ENCODE measurements around the gene PLCD3.
"Not testable (repeated sequence)": the region's sequence is repeated elsewhere in the genome, so short reads cannot be mapped to it uniquely, and the experiment has no call there.

PLCD3 gene

GRCh38 chr17:45135192-45135977 is 3.1 kb upstream of the PLCD3 start, which contains the start of gene ACBD4:
ACBD4 (plus strand) TSS chr17:45135687; CDS start chr17:45136145, 458 bp downstream.
- peak; percentile 94 to 97 (median 94) for DNase-seq (ENCODE audit: low read depth in 3 of 3)

DNA sequence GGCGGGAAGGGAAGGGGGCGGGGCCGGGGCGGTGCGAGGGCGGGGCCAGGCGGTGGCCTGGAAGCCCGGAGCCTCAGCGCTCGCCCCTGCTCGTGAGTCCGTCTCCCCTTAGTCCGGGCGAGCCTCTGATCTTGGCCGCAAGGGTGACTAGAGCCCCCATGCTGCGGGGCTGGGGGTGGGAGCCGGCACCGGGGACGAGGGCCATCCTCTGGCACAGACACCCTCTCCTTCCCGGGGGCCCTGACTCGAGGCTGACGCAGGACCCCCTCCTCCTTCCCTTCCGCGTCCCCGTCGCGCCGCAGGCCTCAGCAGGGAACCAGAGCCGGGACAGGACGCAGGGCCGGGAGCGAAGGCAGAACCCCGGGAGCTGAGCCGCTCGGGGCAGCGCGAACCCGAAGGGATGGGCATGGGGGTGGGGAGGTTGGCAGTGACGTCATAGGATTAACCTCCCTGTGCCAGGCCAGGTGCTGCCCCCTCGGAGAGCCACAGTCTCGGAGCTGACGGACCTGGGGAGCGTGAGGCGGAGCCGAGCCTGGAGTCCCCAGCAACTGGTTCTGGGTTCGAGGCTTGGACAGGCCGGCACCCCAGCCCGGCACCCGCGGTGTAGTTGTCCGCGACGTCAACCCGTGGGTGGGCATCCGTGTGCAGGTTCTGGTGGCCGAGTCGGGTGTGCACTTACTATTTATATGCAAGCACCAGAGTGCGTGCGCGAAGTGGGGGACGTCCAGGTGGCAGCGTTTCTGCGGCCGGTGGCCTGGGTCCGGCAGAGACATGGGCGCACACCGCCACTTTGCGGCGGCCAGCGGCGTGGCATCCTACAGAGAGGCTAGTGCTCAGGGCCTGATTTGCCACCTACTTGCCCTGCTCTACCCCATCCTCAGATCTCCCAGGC is 503 bp upstream of the PLCD3 start:
- DNase-seq (ENCODE audit: low read depth in 3 of 3), result peak; percentile 40 to 65 (median 48)

DNA sequence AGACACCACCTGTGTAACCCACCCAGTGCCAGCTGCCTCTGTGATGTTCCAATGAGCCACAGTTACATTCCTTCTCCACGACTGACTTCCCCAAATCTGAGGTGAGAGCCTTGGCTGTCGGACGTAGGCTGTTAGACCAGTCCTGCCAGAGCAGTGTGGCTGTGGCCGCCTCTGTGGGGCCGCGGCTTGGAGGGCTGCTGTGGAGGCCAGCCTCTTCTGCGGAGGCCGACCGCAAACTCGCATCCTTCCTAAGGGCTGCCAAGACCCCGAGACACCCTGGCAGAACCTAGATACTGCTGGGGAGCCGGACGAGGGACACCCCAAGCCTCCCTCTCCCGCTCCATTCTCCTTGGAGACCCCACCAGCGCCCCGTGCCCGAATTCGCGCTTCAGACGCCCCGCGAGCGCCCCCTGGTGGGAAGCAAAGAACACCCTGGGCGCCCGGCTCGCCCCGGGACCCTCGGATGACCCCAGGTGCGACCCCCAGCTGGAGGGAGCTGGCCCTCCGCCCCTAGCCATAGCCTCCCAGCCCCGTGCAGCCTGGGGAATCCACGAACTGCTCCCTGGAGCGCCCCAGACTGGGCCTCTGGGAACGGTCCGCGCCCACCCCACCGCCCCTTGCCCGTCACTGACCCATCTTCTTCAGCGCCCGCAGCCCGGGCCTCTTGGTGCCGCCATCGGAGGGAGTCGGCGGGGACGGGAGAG is 547 bp downstream of the PLCD3 start:
- DNase-seq (ENCODE audit: low read depth in 3 of 3), result peak in 2 of 3 experiments; percentile 18 to 52

- no peak for DNase-seq (ENCODE audit: low read depth in 3 of 3)
Observed at GRCh38 chr17:45130681-45131615, 1.4 kb downstream of the PLCD3 start.

GRCh38 chr17:45129940-45130680 is 2.2 kb downstream of the PLCD3 start:
- DNase-seq (ENCODE audit: low read depth in 3 of 3), result no peak

DNA sequence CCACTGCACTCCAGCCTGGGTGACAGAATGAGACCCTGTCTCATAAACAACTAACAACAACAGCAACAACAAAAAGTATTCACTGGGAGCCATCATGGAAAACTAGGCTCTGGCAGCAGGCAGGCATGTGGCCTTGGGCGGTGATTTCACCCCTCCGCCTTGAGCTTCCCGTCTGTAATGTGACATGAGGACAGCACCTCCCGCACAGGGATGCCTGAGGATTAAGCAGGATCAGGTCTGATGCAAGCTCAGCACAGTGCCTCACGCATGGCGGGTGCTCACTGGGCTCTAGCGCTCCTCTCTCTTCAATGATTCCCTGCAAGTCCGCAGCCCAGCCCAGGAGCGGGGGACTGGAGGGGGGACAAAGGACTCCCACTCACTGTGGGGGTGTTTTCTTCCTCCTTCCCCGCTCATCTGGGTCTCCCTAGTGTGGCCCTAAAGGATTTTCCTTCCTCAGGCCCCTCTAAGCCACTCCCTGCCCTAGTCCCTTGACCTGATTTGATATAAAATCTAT is 2.8 kb downstream of the PLCD3 start:
- DNase-seq (ENCODE audit: low read depth in 3 of 3), result no peak

DNA sequence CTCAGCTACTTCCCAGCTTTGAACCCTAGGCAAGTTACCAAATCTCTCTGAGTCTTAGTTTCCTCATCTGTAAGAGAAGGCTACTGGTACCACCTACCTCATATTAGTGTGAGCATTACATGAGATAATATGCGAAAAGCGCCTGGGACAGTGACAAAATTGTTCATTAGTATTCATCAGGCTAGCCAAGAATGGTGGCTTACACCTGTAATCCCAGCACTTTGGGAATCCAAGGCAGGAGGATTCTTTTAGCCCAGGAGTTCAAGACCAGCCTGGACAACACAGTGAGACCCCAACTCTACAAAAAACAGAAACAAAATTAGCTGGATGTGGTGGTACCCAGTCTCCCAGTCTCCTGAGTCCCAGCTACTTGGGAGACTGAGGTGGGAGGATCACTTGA is 3.3 kb downstream of the PLCD3 start:
- no peak for DNase-seq (ENCODE audit: low read depth in 3 of 3)

- DNase-seq (ENCODE audit: low read depth in 3 of 3), result no peak
Observed at GRCh38 chr17:45128331-45128730, 4.0 kb downstream of the PLCD3 start.

DNA sequence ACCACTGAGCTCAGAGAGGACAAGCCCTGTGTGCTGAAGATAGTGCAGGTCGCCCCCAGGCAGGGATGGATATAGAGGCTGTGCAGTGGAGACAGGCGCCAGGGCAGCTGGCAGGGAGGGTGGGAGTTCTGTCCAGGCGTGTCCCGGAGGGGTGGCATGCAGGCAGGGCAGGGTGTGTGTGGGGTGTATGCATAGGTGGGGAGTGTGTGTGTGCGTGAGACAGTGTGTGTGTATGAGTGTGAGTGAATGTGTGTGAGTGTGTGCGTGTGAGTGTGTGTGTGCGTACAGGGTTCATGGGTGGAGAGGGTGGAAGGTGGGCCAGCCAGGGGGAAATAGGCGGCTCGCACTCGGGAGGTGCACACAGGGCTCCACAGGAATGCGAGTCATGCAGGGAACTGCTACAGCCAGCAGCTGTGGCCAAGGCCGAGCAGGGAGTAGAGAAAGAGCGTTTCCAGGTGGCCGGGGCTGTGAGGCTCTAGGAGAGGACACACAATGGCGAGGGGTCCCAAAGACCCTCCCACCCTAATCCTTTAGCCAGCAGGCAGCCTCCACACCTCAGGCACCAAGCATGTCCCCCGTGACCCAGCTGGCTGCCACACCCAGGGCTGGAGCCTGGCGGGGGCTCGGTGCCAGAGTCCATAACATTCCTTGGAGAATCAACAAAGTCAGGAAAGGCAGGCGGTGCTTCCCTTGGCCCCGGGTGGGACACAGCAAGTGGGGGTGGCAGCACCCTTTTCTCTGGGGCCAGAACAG is 4.6 kb downstream of the PLCD3 start:
- DNase-seq (ENCODE audit: low read depth in 3 of 3), result no peak

- DNase-seq (ENCODE audit: low read depth in 3 of 3), result no peak
Observed at GRCh38 chr17:45127207-45127547, 5.1 kb downstream of the PLCD3 start.

GRCh38 chr17:45125509-45125908 is 6.8 kb downstream of the PLCD3 start:
- no peak for DNase-seq (ENCODE audit: low read depth in 3 of 3)

- not testable (repeated sequence) for DNase-seq (ENCODE audit: low read depth in 3 of 3)
Observed at GRCh38 chr17:45124797-45125122, 7.6 kb downstream of the PLCD3 start.

DNA sequence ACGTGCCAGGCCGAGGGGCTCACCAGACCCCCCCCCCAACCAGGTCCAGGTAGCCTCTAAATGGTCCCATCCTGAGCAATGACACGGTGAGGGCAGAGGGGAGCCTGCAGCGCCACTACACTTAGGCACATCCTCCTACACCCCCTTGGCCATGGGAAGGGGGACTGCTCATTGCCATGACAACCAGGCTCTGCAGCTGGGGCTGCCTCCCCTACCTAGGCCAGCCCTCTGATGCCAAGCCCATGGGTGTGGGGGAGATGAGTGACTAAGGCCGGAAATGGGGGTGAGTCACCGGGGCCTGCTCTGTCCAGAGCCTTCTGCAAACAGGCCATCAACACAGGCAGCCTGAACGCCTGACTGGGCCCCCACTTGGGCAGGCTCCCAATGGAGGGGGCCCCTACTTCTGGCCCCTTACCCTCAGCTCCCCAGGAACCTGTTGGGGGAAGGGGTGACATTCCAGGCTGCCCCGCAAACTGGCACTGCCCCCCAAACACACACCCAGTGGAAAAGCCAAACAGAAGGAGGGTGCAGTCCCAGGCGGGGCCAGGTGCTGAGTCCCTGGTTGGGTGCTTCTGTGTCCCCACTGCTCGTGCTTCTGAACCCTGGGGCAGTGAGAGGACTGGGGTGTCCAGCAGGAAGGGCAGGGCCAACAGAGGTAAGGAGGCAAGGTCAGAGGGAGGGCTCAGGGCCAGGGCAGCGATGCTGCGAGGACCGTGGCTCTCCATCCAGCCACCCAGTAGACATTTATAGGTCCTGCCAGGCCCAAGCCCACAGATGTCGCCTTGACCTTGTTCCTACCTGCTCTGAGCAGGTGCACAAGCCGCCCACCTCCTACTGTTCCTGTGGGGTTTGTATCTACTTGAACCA is 8.2 kb downstream of the PLCD3 start:
- DNase-seq (ENCODE audit: low read depth in 3 of 3), result no peak

GRCh38 chr17:45123076-45123770 is 9.1 kb downstream of the PLCD3 start:
- no peak for DNase-seq (ENCODE audit: low read depth in 3 of 3)

GRCh38 chr17:45121055-45121454 is 11.3 kb downstream of the PLCD3 start:
- no peak for DNase-seq (ENCODE audit: low read depth in 3 of 3)

DNA sequence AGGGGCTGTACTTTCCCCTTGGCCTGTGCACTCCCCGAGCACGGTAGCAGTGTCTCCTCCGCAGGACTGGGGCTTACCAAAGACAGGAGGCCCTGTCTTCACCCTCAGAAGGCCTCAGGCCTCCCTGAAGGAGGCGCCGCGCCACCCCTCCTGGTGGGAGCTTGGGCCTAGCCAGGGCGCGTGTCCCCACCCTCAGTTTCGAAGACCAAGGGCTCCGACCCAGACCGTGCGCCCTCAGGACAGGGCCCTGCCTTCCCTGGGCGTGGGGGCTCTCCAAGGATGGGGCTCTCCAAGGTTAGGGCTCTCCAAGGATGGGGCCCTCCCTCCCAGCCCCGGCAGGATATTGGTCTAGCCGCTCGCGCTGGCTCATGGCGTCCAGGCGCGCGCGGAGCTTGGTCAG is 11.8 kb downstream of the PLCD3 start:
- no peak for DNase-seq (ENCODE audit: low read depth in 3 of 3)

DNA sequence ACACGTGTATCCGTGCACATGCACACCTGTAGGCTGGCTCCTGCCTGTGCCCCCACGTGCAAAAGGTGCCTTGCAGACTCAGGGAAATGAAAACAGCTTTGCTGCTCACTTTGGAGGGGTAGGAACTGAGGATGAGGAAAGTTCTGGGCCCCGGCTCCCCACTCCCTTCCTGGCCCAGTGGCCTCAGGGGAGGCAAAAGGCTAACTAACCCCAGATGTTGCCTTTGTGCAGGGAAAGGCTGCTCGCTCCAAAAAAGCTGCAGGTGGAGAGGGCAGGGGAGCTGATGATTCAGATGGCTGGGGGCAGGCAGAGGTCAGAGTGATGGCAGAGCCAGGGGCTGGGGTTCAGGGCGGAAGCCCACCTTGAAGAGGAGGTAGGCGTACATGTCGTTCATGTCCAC is 12.4 kb downstream of the PLCD3 start:
- no peak for DNase-seq (ENCODE audit: low read depth in 3 of 3)

GRCh38 chr17:45118691-45119090 is 13.6 kb downstream of the PLCD3 start:
- no peak for DNase-seq (ENCODE audit: low read depth in 3 of 3)

All from stimulated activated CD4-positive, alpha-beta T cell treated with anti-CD3 and anti-CD28 coated beads, TNF-alpha, amount 100 ng/mL, for 24 hours (primary cell).